ENCODE data around the gene ZNF598. TPM values are rescaled to one million over a fixed set of nuclear protein-coding genes. Genes with fewer than 3 reads are reported as not detected.

Gene ZNF598
- total and polyA plus RNA-seq, 10 of the 15 experiments (the other 5 are each of a cell fraction or from before 2014, with no cell fraction given): 0.08 to 74.0 (median 14.4) TPM

DNA sequence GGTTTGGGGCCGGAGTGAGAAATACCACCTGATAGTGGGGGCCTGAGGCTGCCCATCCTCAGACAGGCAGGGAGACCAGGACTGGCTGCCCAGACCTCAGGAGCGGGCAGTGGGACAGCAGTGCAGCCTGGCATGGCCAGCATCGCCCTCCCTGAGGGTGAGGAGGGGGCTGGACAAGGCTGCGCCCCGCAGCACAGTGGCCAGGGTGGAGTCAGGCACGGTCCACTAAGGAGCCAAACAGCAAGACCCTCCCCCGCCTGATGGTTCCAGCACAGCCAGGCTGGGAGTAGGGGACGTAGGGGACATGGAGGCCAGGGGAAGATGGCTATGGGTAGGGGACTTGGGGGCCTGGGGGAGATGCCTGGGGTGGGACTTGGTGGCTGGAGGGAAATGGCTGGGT, 3.3 kb downstream of the ZNF598 start:
- FAIRE-seq (no peak), DNase-seq (ENCODE audit: low read depth, low spot score) (no peak), ATAC-seq (no peak)
- Histone ChIP-seq H3K9ac (ENCODE audit: control insufficient read depth, insufficient read depth, low read length) (no peak overlapping the region), H3K4me1 (ENCODE audit: control insufficient read depth, insufficient read depth, low read length) (peaks cover 22% of the 10 kb centered on the region), H3K9me3 (replicated peaks; ENCODE audit: control insufficient read depth, insufficient read depth, low read length) (no peaks in the 10 kb centered on the region), H3K4me3 (no peak overlapping the region), H4K20me1 (ENCODE audit: control insufficient read depth, insufficient read depth) (peaks cover 6% of the 10 kb centered on the region), H2AFZ (ENCODE audit: control insufficient read depth, low read depth, low read length) (no peak overlapping the region), H3K27ac (ENCODE audit: control insufficient read depth, insufficient read depth) (no peak overlapping the region), H3K36me3 (ENCODE audit: control insufficient read depth in 2 of 2, insufficient read depth in 2 of 2, low read length in 1 of 2) (peaks cover 0 to 25% of the 10 kb centered on the region in 2 experiments; a peak in 2 of 4 replicates), H3K79me2 (ENCODE audit: control insufficient read depth, insufficient read depth, low read length) (peaks cover 67% of the 10 kb centered on the region), H3K27me3 (replicated peaks in 1 of 2; ENCODE audit: control insufficient read depth in 2 of 2, insufficient read depth in 2 of 2, low read length in 1 of 2) (no peaks in the 10 kb centered on the region), H3K4me2 (ENCODE audit: control insufficient read depth, insufficient read depth) (peak overlapping the region; percentile 98; the same call in 1 of the 2 replicates)
- no TSS peak for BruUV-seq (replicated peaks)
- intact Hi-C loops (cut with micrococcal nuclease; ENCODE audit: unreplicated experiment) (loop anchor here (5.0 kb wide), 1 partner anchor 146 kb away; no protein-coding TSS in a partner anchor), in situ Hi-C loops (cut with MboI) (no loop called here)
- ChIA-PET RAD21 (ENCODE audit: unreplicated experiment) (no interaction called here), SMC1A (ENCODE audit: uncharacterized antibody, unreplicated experiment) (no interaction called here), CTCF (no interaction called here), POLR2A (interaction anchor here (0.6 kb wide), 1 partner anchor 104 kb away, joined by 3 read pairs; no protein-coding TSS in a partner anchor)
- TF ChIP-seq POLR2A (IDR thresholded peaks at IDR 0.05; ENCODE audit: low read depth, low read length) (peak; percentile 27; the same call in 1 of the 2 replicates), NR2C1 (IDR thresholded peaks at IDR 0.05) (no peak), ZNF24 (IDR thresholded peaks at IDR 0.05) (no peak)
- WGBS (ENCODE audit: insufficient coverage, insufficient replicate concordance, low lambda C conversion rate, missing lambda C conversion rate): 96% methylated on average over 8 of the region's 8 CpGs

DNA sequence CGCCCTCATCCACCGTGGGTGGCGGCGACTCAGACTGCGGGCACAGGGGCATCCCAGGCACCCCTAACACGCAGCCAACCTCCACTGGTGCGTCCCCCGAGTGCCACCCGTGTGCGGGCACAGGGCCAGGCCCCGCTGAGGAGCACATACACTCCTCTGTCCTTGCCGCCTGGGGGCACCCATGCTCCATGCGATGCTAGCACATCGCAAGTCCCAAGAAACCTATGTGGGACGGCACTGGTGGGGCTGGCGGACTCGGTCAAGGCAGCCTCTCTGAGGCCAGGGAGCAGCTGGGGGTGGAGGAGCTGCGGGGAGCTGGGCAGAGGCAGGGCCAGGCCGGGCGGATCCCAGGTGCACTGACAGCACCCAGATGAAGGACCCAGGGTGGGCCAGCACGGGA, 4.0 kb downstream of the ZNF598 start:
- Histone ChIP-seq H3K79me2 (ENCODE audit: control insufficient read depth, insufficient read depth, low read length) (peaks cover 66% of the 10 kb centered on the region), H3K4me1 (ENCODE audit: control insufficient read depth, insufficient read depth, low read length) (peaks cover 21% of the 10 kb centered on the region), H2AFZ (ENCODE audit: control insufficient read depth, low read depth, low read length) (no peak overlapping the region), H3K36me3 (ENCODE audit: control insufficient read depth in 2 of 2, insufficient read depth in 2 of 2, low read length in 1 of 2) (peaks cover 0 to 30% of the 10 kb centered on the region in 2 experiments; a peak in 2 of 4 replicates), H3K9me3 (replicated peaks; ENCODE audit: control insufficient read depth, insufficient read depth, low read length) (no peaks in the 10 kb centered on the region), H3K27me3 (replicated peaks in 1 of 2; ENCODE audit: control insufficient read depth in 2 of 2, insufficient read depth in 2 of 2, low read length in 1 of 2) (no peaks in the 10 kb centered on the region), H4K20me1 (ENCODE audit: control insufficient read depth, insufficient read depth) (peaks cover 6% of the 10 kb centered on the region), H3K27ac (ENCODE audit: control insufficient read depth, insufficient read depth) (no peak overlapping the region), H3K4me2 (ENCODE audit: control insufficient read depth, insufficient read depth) (no peak overlapping the region), H3K9ac (ENCODE audit: control insufficient read depth, insufficient read depth, low read length) (no peak overlapping the region), H3K4me3 (0 out of 2 replicates have a peak overlapping the region, but pooled peaks have one; percentile 1)
- ATAC-seq (no peak), DNase-seq (ENCODE audit: low read depth, low spot score) (no peak), FAIRE-seq (no peak)
- ChIA-PET RAD21 (ENCODE audit: unreplicated experiment) (no interaction called here), SMC1A (ENCODE audit: uncharacterized antibody, unreplicated experiment) (no interaction called here), CTCF (interaction anchor here (4.3 kb wide), 1 partner anchor 12 kb away, joined by 54 read pairs; no protein-coding TSS in a partner anchor), POLR2A (interaction anchor here (1.7 kb wide), 1 partner anchor 41 kb away, joined by 7 read pairs; the partner anchor contains the start of gene RPS2)
- in situ Hi-C loops (cut with MboI): no loop called here
- BruUV-seq (replicated peaks): no TSS peak
- intact Hi-C loops (cut with micrococcal nuclease; ENCODE audit: unreplicated experiment): loop anchor here (5.0 kb wide), 1 partner anchor 147 kb away; no protein-coding TSS in a partner anchor
- TF ChIP-seq RAD21 (IDR thresholded peaks at IDR 0.05; ENCODE audit: insufficient read depth, low read depth, low read length) (peak; percentile 24; the same call in 1 of the 2 replicates), TCF3 (IDR thresholded peaks at IDR 0.05; ENCODE audit: borderline replicate concordance, insufficient read depth, low read depth, low read length) (no peak), POLR2A (IDR thresholded peaks at IDR 0.05; ENCODE audit: low read depth, low read length) (peak; percentile 43; the same call in 1 of the 2 replicates)
- WGBS (ENCODE audit: insufficient coverage, insufficient replicate concordance, low lambda C conversion rate, missing lambda C conversion rate): 74% methylated on average over 14 of the region's 21 CpGs
